ACHN (cell line): Measurements from ENCODE around the gene ERF.

Source experiments
- DNase-seq: peaks from one replicate; pipeline ENCODE4 v3.0.0-alpha.2; 2015
- in situ Hi-C: cut with HindIII; loops from 2 replicates; pipeline ENCODE4 v1.10.0; 2017; ENCODE audit warnings: low sequenced_read_pairs, low pct_ligation_motif_present, low pct_unique_long_range_greater_than_20kb

The ERF gene

GRCh38 chr19:42248270-42249148 is 6.4 kb downstream of the ERF start:
- in situ Hi-C loops = no loop called here
- no peak for DNase-seq

DNA sequence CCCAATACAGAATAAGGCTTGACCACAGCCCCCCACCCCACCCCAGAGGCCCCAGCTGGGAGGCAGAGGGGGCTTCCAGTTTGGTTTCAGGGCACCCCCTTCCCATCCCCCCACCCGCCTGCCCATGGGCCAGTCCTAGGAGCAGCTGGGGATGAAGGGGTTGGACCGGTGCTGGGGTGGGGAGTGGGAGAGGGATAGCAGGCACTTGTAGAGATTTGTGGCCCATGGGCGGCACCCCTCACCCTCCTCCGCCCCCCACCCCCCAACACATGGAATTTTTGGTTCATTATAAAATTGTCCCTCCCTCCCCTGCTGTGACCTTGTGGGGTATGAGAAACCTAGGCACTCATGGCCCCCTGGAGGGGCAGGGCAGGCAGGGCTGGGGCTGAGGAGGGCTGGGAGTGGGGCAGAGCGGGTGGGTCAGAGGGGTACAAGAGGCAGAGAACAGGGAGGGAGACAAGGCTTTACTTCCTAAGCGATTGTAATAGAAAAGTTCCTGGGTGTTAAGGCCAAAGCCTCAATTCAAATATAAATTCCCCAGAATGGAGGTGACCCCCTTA is 7.2 kb downstream of the ERF start:
- in situ Hi-C loops = no loop called here
- DNase-seq = no peak

DNA sequence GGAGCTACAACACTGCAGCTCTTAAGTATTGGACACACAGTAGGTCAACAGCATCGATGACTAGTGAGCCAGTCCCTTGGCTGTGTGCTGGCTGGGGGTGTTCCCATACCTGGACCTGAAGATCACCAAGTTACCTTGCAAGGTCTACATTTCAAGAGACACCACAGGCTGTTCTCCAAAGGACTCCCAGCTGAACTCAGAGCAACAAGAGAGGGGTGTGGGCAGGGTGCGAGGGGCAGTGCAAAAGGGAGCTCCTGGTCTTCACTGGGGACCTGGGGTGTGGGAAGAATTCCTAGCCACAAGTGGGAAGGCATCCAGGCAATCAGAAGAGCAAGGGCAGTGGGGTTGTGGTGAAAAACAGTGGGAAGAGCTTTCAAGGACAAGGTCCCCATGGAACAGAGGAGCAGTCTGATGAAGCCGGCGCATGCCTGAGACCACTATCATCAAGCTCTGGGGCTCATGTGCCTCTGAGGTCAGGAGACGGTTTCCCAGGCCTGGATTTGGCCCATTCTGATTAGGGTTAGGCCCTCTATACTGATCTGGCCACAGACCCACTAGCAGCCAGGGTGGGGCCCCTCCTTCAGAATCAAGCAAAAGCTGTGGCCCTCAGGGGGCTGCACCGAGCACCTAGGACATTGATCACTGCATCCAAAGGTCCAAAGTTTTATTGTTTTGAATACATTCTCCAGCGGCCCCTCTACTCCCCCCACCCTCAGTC is 7.8 kb downstream of the ERF start:
- in situ Hi-C loops = no loop called here

DNA sequence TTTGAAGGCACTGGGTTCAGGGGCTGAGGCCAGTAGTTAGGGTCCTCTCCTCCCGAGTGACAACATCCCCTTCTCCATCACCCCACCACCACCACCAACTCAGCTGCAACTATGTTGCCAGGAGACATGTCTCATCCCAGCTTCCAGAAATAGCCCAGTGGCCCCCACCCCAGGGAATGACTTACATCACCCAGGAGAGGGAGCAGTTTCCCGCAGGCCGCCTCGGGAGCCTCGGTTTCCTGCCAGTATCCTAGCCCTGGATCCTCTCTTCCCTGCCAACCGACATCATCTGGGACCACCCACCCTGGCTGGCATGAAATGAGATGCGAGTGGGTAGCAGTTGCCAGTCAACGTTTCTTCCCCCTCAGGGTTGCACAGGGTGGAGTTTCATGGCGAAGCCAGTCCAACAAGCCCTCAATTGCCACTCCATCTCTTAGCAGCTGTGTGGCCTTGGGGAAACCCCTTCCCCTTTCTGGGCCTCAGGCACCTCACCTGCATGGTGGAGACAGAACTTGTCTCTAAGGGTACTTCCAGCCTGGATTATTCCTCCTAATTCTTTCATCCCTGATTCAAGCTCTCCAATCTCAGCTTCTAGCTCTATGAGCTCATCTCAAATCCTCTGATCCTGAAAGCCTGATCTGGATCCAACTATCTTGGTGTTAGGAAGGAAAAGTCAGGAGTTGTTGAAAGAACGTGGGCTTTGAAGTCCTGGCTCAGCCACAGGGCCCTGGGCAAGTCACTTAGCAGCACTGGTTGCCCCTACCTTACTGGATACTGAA is 8.6 kb downstream of the ERF start:
- in situ Hi-C loops = no loop called here
- DNase-seq = peak; percentile 64

More for the DNA sequence above, 7.8 kb downstream of the ERF start:
- no peak for DNase-seq

DNA sequence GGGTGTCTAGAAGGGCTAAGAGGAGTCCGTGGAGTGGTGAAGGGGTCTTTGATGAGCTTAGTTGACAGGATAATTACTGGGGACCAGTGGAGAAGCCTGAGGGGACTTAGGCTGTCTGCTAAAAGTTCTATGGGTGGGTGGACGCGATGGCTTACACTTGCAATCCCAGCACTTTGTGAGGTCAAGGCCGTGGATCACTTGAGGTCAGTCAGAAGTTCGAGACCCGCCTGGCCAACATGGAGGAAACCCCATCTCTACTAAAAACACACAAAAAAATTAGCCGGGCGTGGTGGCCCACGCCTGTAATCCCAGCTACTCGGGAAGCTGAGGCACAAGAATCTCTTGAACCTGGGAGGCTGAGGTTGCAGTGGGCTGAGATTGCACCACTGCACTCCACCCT is 9.7 kb downstream of the ERF start:
- in situ Hi-C loops = no loop called here
- no peak for DNase-seq

DNA sequence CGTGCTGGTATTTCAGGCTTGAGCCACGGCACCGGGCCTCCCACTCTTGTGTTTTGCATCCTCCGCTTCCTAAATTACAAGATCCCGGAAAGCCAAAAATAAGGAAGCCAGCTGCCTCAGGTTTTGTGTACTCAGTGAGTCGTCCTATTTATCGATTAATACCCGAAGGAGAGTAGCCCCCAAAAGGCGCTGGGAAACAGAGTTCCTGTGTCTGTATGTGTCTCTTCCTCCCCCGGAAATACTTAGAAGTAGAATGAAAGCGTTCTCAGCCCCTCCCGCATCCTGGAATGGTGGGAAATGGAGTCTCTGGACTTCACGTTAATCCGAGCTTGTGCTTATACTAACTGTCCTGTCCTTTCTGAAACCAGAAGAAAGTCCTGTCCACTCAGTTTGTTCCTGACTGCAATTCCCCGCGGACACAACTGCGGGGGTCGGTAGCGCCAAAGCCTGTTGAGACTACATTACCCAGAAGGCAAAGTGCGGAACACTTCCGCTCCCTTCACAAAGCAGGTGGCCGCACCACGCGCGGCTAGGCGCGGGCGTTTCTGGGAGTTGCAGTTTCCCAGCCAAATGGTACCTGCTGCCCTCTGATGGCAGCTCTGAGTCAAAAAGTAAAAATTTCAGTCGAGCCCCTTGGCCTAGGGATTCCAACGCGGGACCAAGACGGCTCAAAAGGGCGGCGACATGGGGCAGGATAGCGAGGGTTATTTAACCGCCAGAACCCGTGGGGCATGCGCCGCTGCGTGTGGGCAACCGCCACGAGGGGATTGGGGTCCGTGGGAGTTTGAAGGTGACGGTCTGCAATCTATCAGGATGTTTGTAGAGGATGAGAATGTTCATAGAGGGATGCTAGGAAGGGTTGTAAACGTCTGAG is 10.3 kb downstream of the ERF start:
- peak; percentile 93 for DNase-seq
- in situ Hi-C loops = no loop called here

- in situ Hi-C loops = no loop called here
- DNase-seq = peak; percentile 98
Measured at GRCh38 chr19:42242512-42243409, 12.2 kb downstream of the ERF start, which contains the start of gene GSK3A. GSK3A (minus strand) TSS chr19:42242602; CDS start chr19:42242465, 137 bp downstream.

GRCh38 chr19:42242069-42242511 is 12.8 kb downstream of the ERF start:
- in situ Hi-C loops = no loop called here
- DNase-seq = no peak

DNA sequence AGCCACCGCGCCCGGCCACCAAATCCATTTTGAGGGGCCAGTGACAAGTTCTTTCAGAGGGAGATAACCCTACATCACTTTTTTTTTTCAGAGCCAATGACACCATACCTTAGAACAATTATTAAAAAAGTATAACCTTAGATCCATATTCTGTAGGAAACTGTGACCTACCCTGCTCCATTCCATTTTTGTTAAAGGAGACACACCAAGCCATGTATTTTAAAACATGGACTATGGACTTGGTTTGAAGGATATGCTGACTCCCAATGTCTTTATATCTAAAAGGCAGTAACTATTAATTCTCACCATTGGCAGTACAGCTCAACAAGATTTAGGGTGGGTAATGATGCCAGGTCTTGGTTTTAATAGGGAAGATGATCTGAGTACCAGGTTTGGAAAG is 13.6 kb downstream of the ERF start:
- in situ Hi-C loops = no loop called here
- no peak for DNase-seq

DNA sequence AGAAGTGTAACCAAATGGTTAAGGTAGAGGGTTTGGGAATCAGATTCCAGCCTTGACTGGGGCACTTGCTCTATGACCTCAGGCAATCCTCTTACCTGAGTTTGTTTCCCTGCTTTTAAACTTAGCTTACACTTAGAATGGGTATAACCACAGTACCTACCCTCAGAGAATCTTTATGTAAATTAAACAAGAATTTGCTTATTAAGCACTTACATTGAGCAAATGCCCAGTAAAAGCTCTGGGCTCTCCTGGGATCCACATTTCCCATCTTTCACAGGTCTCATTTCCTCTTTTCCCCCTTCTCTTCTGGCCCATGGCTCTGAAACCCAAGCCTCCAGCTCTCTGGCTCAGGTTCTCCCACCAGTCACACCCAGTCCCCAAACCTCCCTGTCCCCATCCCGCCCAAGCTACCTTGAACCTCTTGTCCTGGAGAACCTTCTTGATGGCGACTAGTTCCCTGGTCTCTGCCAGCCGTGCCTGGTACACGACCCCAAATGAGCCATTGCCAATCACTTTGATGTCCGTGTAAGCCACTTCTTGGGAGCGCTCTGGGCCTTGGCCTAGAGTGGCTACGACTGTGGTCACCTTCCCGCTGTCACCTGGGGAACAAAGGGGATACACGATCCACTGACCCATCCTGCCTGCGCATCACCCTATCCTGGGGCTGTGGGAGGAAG is 15.2 kb downstream of the ERF start:
- in situ Hi-C loops = no loop called here

DNA sequence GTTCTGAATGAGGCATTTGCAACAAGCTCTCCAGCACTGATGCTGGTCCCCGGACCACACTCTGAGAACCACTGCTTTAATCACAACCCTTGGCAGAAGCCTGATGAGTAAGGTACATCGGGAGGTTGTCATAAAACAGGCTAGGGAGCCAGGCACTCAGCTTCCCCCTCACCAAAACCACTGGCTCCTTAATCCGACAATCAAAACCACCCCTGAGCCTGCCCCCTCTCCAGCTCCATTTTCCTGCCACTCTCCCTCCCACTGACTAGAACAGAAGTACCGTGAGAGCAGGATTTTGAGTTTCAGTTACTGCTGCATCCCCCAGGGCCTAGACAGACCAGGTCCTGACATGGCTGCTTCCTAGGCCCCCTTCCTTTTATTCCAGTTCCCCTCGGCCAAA is 19.7 kb downstream of the ERF start:
- in situ Hi-C loops = no loop called here
- no peak for DNase-seq

More for the DNA sequence above, 15.2 kb downstream of the ERF start:
- no peak for DNase-seq

- in situ Hi-C loops = no loop called here
- DNase-seq = no peak
Measured at GRCh38 chr19:42234364-42234763, 20.6 kb downstream of the ERF start.

- in situ Hi-C loops = no loop called here
- DNase-seq = no peak
Measured at GRCh38 chr19:42233678-42234292, 21.1 kb downstream of the ERF start.

DNA sequence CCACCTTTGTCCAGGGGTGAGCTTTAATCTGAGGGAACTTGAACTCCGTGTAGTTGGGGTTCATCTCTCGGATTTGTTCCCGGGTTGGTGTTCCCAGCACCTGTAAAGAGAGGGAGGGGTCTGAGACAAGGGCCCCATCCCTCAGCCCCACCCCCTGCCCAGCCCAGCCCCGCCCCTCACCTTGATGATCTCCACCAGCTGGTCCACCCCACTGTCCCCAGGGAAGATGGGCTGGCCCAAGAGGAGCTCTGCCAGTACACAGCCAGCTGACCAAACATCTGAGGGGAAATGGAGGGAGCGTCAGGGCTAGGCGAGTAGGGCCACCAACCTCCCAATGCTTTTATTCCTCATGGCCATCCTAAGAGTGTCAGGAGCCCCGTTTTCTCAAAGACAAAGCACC is 21.8 kb downstream of the ERF start:
- DNase-seq = no peak
- in situ Hi-C loops = no loop called here

DNA sequence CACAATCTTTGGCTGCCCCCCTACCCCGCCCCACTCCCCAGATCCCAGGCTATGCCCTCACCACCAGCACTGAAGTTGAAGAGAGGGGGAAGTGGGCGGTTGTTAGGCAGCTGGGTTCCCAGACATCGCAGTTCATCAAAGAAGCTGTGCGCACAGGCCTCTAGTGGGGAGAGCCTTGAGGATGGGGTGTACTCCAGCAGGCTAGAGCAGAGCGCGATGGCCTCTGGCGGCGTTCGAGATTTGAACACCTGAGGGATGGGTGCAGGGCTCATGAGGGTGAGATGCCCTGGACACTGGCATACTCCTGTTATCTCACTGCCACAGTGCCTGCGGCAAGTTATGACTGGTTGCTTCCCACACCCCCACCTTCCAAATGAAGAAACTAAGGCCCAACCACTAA is 22.5 kb downstream of the ERF start:
- DNase-seq = no peak
- in situ Hi-C loops = no loop called here

GRCh38 chr19:42230571-42230970 is 24.4 kb downstream of the ERF start:
- in situ Hi-C loops = no loop called here
- no peak for DNase-seq
